Measurements from ENCODE around the gene SDSL.

SDSL gene

GRCh38 chr12:113486722-113487121, 64.5 kb downstream of the SDSL start:
- TF ChIP-seq CTCF (IDR thresholded peaks at IDR 0.05; ENCODE audit: borderline replicate concordance, insufficient read depth, low read depth, low read length), result no peak
- no peak overlapping the region for H3K4me3 ChIP-seq (ENCODE audit: low read depth, low read length)
